GM23338 (cell line): ENCODE results near the gene SERINC5. TPM values are rescaled to one million over a fixed set of nuclear protein-coding genes. Genes with fewer than 3 reads are reported as not detected.

ENCODE experiments used
- ATAC-seq: fragments of 200-7000 bp; cut with Tn5 transposase; 3 replicates; pipeline ENCODE4 v1.9.1; 2020
- DNase-seq: peaks from one replicate; pipeline ENCODE4 v3.0.0-alpha.2; 2015; ENCODE audit warnings: low spot score
- H2AFZ ChIP-seq: fragments of 200-600 bp; sonication (generic); 2 replicates; pipeline ENCODE4 v1.8.0; 2016; ENCODE audit warnings: antibody characterized with exemption, mild to moderate bottlenecking, moderate library complexity
- H3F3A ChIP-seq: fragments of 200-600 bp; sonication (generic); replicated peaks from 2 replicates; pipeline ENCODE4 v1.8.0; 2017; ENCODE audit warnings: antibody characterized with exemption, mixed run types, low read depth
- H3K27ac ChIP-seq: fragments of 200-600 bp; sonication (generic); 2 replicates; pipeline ENCODE4 v1.6.1; 2016; ENCODE audit warnings: low read depth
- H3K27me3 ChIP-seq: fragments of 200-600 bp; sonication (generic); 2 replicates; pipeline ENCODE4 v1.8.0; 2016; ENCODE audit warnings: mild to moderate bottlenecking, mixed run types, moderate library complexity; ENCODE audit not compliant: insufficient read depth
- H3K36me3 ChIP-seq: fragments of 200-600 bp; sonication (generic); 2 replicates; pipeline ENCODE4 v1.8.0; 2016; ENCODE audit warnings: mild to moderate bottlenecking; ENCODE audit not compliant: insufficient read depth
- H3K4me1 ChIP-seq: fragments of 200-600 bp; sonication (generic); 2 replicates; pipeline ENCODE4 v1.8.0; 2016; ENCODE audit warnings: mild to moderate bottlenecking, moderate library complexity; ENCODE audit not compliant: insufficient read depth
- H3K4me2 ChIP-seq: fragments of 200-600 bp; sonication (generic); 2 replicates; pipeline ENCODE4 v1.7.1; 2017; ENCODE audit warnings: mixed run types
- H3K4me3 ChIP-seq: fragments of 200-600 bp; sonication (generic); 2 replicates; pipeline ENCODE4 v1.6.1; 2016; ENCODE audit warnings: mixed run types
- H3K79me2 ChIP-seq: fragments of 200-600 bp; sonication (generic); replicated peaks from 2 replicates; pipeline ENCODE4 v1.8.0; 2017; ENCODE audit warnings: mild to moderate bottlenecking; ENCODE audit not compliant: insufficient read depth
- H3K9me2 ChIP-seq: fragments of 200-600 bp; sonication (generic); 2 replicates; pipeline ENCODE4 v1.8.0; 2017; ENCODE audit not compliant: insufficient read depth
- H4K20me1 ChIP-seq: fragments of 200-600 bp; sonication (generic); replicated peaks from 2 replicates; pipeline ENCODE4 v1.8.0; 2017; ENCODE audit warnings: mild to moderate bottlenecking; ENCODE audit not compliant: insufficient read depth
- H3K27ac Mint-ChIP-seq: 2 replicates; pipeline ENCODE4 v1.8.0; 2020; ENCODE audit warnings: inconsistent platforms, mild to moderate bottlenecking, moderate library complexity, mixed read lengths
- H3K27me3 Mint-ChIP-seq: 3 replicates; pipeline ENCODE4 v1.8.0; 2022; ENCODE audit warnings: low read depth, mild to moderate bottlenecking, moderate library complexity, mixed read lengths, inconsistent platforms; ENCODE audit not compliant: insufficient read depth, poor library complexity
- H3K36me3 Mint-ChIP-seq: 3 replicates; pipeline ENCODE4 v1.8.0; 2021; ENCODE audit warnings: low read depth, mild to moderate bottlenecking, inconsistent platforms, moderate library complexity, mixed read lengths
- H3K4me1 Mint-ChIP-seq: 3 replicates; pipeline ENCODE4 v1.8.0; 2020; ENCODE audit warnings: mild to moderate bottlenecking, inconsistent platforms, mixed read lengths
- H3K4me3 Mint-ChIP-seq: 3 replicates; pipeline ENCODE4 v1.8.0; 2021; ENCODE audit warnings: moderate library complexity, mild to moderate bottlenecking, inconsistent platforms, mixed read lengths
- H3K9me3 Mint-ChIP-seq: 3 replicates; pipeline ENCODE4 v1.8.0; 2020; ENCODE audit warnings: moderate library complexity, mild to moderate bottlenecking, inconsistent platforms, mixed read lengths
- CREB1 ChIP-seq: fragments of 250-450 bp; sonication (Bioruptor Pico); IDR thresholded peaks from 2 replicates; pipeline ENCODE4 v1.5.0; 2020; ENCODE audit warnings: low read depth, mild to moderate bottlenecking, moderate library complexity
- CTCF ChIP-seq, 2 experiments: fragments of 200-600 bp in 1 of 2; sonication (generic) in 1 of 2; conservative IDR thresholded peaks; 2 replicates each; pipeline versions ENCODE4 v1.5.1 to v1.6.1; 2016 to 2017; ENCODE audit warnings: antibody characterized with exemption in 2 of 2, low read depth in 2 of 2, mild to moderate bottlenecking in 2 of 2, moderate library complexity in 1 of 2
- ETS1 ChIP-seq: IDR thresholded peaks from 2 replicates; pipeline ENCODE4 v1.6.1; 2016; ENCODE audit warnings: antibody characterized with exemption
- EZH2 ChIP-seq: fragments of 200-600 bp; sonication (generic); IDR thresholded peaks from one replicate; pipeline ENCODE4 v1.8.0; 2017; ENCODE audit warnings: antibody characterized with exemption, mild to moderate bottlenecking, low read depth; ENCODE audit not compliant: unreplicated experiment
- EZH2phosphoT487 ChIP-seq: fragments of 200-600 bp; sonication (generic); IDR thresholded peaks from one replicate; pipeline ENCODE4 v1.8.1; 2018; ENCODE audit warnings: antibody characterized with exemption; ENCODE audit not compliant: unreplicated experiment
- JUNB ChIP-seq: IDR thresholded peaks from one replicate; pipeline ENCODE4 v1.6.1; 2016; ENCODE audit warnings: antibody characterized with exemption; ENCODE audit not compliant: unreplicated experiment
- NANOG ChIP-seq: IDR thresholded peaks from 2 replicates; pipeline ENCODE4 v1.6.1; 2016; ENCODE audit warnings: antibody characterized with exemption, borderline replicate concordance
- POLR2AphosphoS5 ChIP-seq: IDR thresholded peaks from 2 replicates; pipeline ENCODE4 v1.6.1; 2016; ENCODE audit warnings: antibody characterized with exemption, low read depth
- REST ChIP-seq: IDR thresholded peaks from one replicate; pipeline ENCODE4 v1.6.1; 2018; ENCODE audit warnings: antibody characterized with exemption; ENCODE audit not compliant: unreplicated experiment
- STAT1 ChIP-seq: IDR thresholded peaks from one replicate; pipeline ENCODE4 v1.6.1; 2016; ENCODE audit warnings: antibody characterized with exemption; ENCODE audit not compliant: unreplicated experiment
- ZNF114 ChIP-seq: fragments of 250-450 bp; sonication (Bioruptor Pico); IDR thresholded peaks from 2 replicates; pipeline ENCODE4 v1.5.0; 2020; ENCODE audit warnings: mild to moderate bottlenecking, moderate library complexity
- ZNF331 ChIP-seq: fragments of 250-450 bp; sonication (Bioruptor Pico); IDR thresholded peaks from 2 replicates; pipeline ENCODE4 v1.5.0; 2020; ENCODE audit warnings: low read depth, mild to moderate bottlenecking, moderate library complexity
- ZNF462 ChIP-seq: fragments of 250-450 bp; sonication (Bioruptor Pico); IDR thresholded peaks from 2 replicates; pipeline ENCODE4 v1.5.0; 2020; ENCODE audit warnings: mild to moderate bottlenecking, moderate library complexity
- polyA plus RNA-seq: library from polyadenylated mRNA; unstranded; fragments of >200 nt; fragmentation: Nextera tagmentation; extraction: Ambion mirVana; gene quantifications from 2 replicates; pipeline ENCODE4 v1.2.1, GENCODE V29; 2016
- total RNA-seq: library from RNA; depleted of rRNA; stranded (reverse); fragments of >200 nt; shearing (Covaris generic); gene quantifications from 2 replicates; pipeline ENCODE4 v1.2.3, GENCODE V29; 2014

Gene SERINC5
- total and polyA plus RNA-seq, 2 experiments from 2014 or later: 34.0 to 107 TPM

GRCh38 chr5:80067016-80067415, 188.8 kb downstream of the SERINC5 start:
- Mint-ChIP-seq H3K27me3 (peaks cover 3% of the 10 kb centered on the region), H3K36me3 (no peaks in the 10 kb centered on the region), H3K4me3 (no peak overlapping the region), H3K27ac (no peak overlapping the region), H3K9me3 (no peaks in the 10 kb centered on the region), H3K4me1 (peaks cover 10% of the 10 kb centered on the region)
- Histone ChIP-seq H3K9me2 (no peaks in the 10 kb centered on the region), H3K36me3 (no peaks in the 10 kb centered on the region), H3K27me3 (no peaks in the 10 kb centered on the region), H3K4me2 (no peak overlapping the region), H3K27ac (no peak overlapping the region), H3K4me1 (peaks cover 20% of the 10 kb centered on the region; the same call in 1 of the 2 replicates), H3F3A (peaks cover 5% of the 10 kb centered on the region; the same call in 1 of the 2 replicates), H3K4me3 (no peak overlapping the region), H4K20me1 (no peaks in the 10 kb centered on the region), H2AFZ (no peak overlapping the region), H3K79me2 (no peaks in the 10 kb centered on the region)
- DNase-seq (no peak), ATAC-seq (no peak)
- TF ChIP-seq ETS1 (no peak), ZNF114 (CRISPR knock-in tag) (no peak), ZNF331 (CRISPR knock-in tag) (no peak), EZH2phosphoT487 (no peak), CTCF (conservative IDR thresholded peaks at IDR 0.05; ENCODE audit: low read depth in 2 of 2) (no peak), POLR2AphosphoS5 (no peak), CREB1 (CRISPR knock-in tag) (no peak), JUNB (no peak), ZNF462 (CRISPR knock-in tag) (no peak), EZH2 (no peak), REST (no peak), STAT1 (no peak), NANOG (no peak)
